Thoracic aorta (tissue), 2 donors: ENCODE results near the gene TIMP4. TPM values are rescaled to one million over a fixed set of nuclear protein-coding genes. Genes with fewer than 3 reads are reported as not detected.

Source experiments
- ATAC-seq: fragments of 150-250 bp; one replicate; pipeline ENCODE4 v1.8.0; 2017; ENCODE audit warnings: low read depth; ENCODE audit not compliant: insufficient number of reproducible peaks, low FRiP score
- DNase-seq: peaks from one replicate; pipeline ENCODE4 v3.0.0-alpha.2; 2020; ENCODE audit warnings: low spot score
- H3K27ac ChIP-seq, 2 donors: fragments of 200-600 bp; sonication (generic); 1 replicate in 1 of 2; 2 replicates in 1 of 2; pipeline ENCODE4 v1.5.1; 2016; ENCODE audit warnings: mild to moderate bottlenecking in 2 of 2, moderate library complexity in 2 of 2
- H3K27me3 ChIP-seq: fragments of 200-600 bp; sonication (generic); replicated peaks from 2 replicates; pipeline ENCODE4 v1.6.0; 2016; ENCODE audit warnings: mild to moderate bottlenecking; ENCODE audit not compliant: insufficient read depth
- H3K36me3 ChIP-seq: fragments of 200-600 bp; sonication (generic); one replicate; pipeline ENCODE4 v1.5.1; 2016
- H3K4me1 ChIP-seq, 2 donors: fragments of 200-600 bp; sonication (generic); 1 replicate in 1 of 2; 2 replicates in 1 of 2; pipeline versions ENCODE4 v1.5.1 to v1.6.0; 2016; ENCODE audit warnings: low read depth in 2 of 2, mild to moderate bottlenecking in 1 of 2; ENCODE audit not compliant: control insufficient read depth in 1 of 2
- H3K4me3 ChIP-seq: fragments of 200-600 bp; sonication (generic); 2 replicates; pipeline ENCODE4 v1.5.1; 2016; ENCODE audit warnings: mild to moderate bottlenecking
- H3K9me3 ChIP-seq: fragments of 200-600 bp; sonication (generic); 2 replicates; pipeline ENCODE4 v1.5.1; 2016
- total RNA-seq, 2 donors: library from RNA; depleted of rRNA; stranded (reverse); fragments of >200 nt; gene quantifications; one replicate each; pipeline versions ENCODE4 v1.1.0 to v1.2.3, GENCODE V29; 2016
- TF ChIP-seq, protein P1 (sequence below): fragments of 200-600 bp; sonication (generic); IDR thresholded peaks from one replicate; pipeline ENCODE4 v1.5.1; 2019; ENCODE audit warnings: antibody characterized with exemption

TIMP4 gene
- total RNA-seq, 2 donors from 2014 or later = 56.7 to 73.9 TPM

DNA sequence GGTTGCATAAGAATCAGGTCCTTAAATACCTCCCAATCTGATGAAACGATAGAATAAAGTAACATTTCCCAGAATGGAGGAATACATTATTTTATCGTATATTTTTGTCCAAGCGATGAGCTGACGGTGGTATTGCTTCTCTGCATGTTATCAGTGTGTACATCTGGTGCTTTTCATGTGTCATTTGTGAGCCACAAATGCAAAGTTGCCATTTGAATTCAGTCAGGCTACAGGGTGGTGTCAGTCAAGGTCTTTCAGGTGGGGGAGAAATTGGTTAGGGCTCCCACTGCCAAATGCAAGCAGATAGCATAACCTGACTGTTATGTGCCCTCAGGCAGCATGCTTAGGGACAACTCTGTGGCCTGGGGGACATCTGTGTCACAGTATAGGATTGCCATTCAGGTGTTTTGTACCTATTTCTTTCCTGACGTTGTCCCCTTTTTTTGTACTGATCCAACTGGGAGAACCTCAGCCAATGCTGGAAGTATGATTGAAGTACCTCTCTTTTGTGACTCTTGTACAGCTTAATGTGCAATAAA is 26.5 kb upstream of the TIMP4 start:
- H3K27me3 ChIP-seq = no peaks in the 10 kb centered on the region
- no peak overlapping the region for H3K27ac ChIP-seq
- DNase-seq = no peak
- H3K9me3 ChIP-seq = no peaks in the 10 kb centered on the region
- TF ChIP-seq, protein P1, sequence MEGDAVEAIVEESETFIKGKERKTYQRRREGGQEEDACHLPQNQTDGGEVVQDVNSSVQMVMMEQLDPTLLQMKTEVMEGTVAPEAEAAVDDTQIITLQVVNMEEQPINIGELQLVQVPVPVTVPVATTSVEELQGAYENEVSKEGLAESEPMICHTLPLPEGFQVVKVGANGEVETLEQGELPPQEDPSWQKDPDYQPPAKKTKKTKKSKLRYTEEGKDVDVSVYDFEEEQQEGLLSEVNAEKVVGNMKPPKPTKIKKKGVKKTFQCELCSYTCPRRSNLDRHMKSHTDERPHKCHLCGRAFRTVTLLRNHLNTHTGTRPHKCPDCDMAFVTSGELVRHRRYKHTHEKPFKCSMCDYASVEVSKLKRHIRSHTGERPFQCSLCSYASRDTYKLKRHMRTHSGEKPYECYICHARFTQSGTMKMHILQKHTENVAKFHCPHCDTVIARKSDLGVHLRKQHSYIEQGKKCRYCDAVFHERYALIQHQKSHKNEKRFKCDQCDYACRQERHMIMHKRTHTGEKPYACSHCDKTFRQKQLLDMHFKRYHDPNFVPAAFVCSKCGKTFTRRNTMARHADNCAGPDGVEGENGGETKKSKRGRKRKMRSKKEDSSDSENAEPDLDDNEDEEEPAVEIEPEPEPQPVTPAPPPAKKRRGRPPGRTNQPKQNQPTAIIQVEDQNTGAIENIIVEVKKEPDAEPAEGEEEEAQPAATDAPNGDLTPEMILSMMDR = no peak
- no peaks in the 10 kb centered on the region for H3K36me3 ChIP-seq
- no peak for ATAC-seq
- no peak overlapping the region for H3K4me3 ChIP-seq
- H3K4me1 ChIP-seq = peaks cover 29 to 42% of the 10 kb centered on the region in 2 donors

DNA sequence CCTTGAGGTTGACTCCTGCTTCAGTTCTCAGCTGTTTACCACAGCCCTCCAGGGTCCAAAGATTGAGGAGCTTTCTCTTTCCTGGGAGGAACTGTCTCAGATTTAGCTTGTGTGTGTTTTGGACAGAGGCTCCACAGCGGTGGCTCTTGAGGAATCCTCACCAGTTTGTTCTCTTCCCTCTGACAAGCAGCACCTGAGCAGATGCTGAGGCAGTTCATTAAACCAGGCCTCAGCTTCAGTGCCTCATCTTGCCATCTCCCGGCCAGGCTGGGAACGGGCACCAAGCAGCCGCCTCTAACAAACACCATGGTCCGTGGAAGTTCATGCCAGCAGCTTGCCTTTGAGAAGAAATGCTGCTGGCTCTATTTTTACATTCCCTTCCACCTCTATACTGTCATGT is 25.8 kb upstream of the TIMP4 start:
- Histone ChIP-seq H3K36me3 (no peaks in the 10 kb centered on the region), H3K9me3 (no peaks in the 10 kb centered on the region), H3K4me3 (no peak overlapping the region), H3K27ac (no peak overlapping the region), H3K27me3 (no peaks in the 10 kb centered on the region), H3K4me1 (peaks cover 35 to 45% of the 10 kb centered on the region in 2 donors)
- TF ChIP-seq, protein P1 = no peak
- no peak for DNase-seq
- no peak for ATAC-seq

DNA sequence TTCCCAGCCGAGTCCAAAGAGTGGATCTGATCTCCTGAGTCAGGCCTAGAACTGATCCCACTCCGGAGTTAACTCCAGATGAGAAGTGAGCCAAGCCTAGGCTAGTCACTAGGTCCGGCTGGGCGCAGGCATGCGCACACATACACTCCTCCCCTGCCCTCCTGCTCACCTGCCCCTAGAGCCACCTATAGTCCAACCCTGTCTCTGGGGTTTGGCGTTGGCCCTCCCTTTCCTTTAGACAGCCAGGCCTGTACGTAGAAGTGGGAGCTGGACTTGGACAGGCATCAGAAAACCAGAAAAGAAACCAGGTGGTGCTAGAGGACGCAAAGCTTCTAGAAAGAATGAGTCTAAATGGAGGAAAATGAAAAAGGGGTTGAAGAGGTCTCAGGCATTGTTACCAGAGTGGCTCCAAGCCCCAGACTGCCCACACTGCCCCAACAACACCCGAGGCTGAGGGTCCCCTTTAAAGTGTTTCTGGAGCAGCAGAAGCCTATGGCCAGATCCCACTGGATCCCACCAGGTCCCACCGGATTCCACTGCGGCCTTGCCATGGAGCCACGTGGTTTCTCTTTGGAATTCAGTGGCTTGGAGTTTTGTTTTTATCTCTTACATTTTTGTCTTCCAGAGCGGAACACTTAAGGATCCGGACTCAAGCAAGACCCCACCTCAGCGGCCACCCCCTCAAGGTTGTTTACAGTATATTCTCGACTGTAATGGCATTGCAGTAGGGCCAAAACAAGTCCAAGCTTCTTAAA is 24.2 kb upstream of the TIMP4 start:
- Histone ChIP-seq H3K36me3 (no peaks in the 10 kb centered on the region), H3K27ac (no peak overlapping the region), H3K9me3 (no peaks in the 10 kb centered on the region), H3K27me3 (no peaks in the 10 kb centered on the region), H3K4me1 (peaks cover 28 to 43% of the 10 kb centered on the region in 2 donors), H3K4me3 (no peak overlapping the region)
- ATAC-seq (no peak), DNase-seq (no peak)
- TF ChIP-seq, protein P1 = no peak

DNA sequence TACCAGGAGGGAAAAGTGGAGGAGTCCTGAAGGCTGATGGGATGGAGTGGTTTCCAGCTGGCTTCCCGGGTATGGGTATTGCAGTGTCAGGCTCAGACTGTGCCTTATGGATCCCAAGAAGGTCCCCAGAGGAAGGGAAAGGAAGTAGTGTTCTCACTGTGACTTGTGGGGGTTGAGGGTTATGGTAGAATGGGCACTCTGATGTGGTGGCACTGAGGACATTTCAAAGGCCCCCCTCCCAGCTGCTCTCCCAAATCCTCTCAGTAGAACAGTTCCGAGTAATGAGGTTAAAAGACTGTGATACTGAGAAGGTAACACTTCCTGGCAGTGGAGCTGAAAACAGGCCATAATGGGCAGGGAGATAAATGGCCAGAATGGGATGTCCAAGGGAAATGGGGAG is 23.1 kb upstream of the TIMP4 start:
- H3K27ac ChIP-seq = no peak overlapping the region
- DNase-seq = no peak
- H3K4me3 ChIP-seq = no peak overlapping the region
- no peaks in the 10 kb centered on the region for H3K27me3 ChIP-seq
- TF ChIP-seq, protein P1 = no peak
- H3K9me3 ChIP-seq = no peaks in the 10 kb centered on the region
- H3K4me1 ChIP-seq = peaks cover 26 to 41% of the 10 kb centered on the region in 2 donors
- ATAC-seq = no peak
- no peaks in the 10 kb centered on the region for H3K36me3 ChIP-seq

DNA sequence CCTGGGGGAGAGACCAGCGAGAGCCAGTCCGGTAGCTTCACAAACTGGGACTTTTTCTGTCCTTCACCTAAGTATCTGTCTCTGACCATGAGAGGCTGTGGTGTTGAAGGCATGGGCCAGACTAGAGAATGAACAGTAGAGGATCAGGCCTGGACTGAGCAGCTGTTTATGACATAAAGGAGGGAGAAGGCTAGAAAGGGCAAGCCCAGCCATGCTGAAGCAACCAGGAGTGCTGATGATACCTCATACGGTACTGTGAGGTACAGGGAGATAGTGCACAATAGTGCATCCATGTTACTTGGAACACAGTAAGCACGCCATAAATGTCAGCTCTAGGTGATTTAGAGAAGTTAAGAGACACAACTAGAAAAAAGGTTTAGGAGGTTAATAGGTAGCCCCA is 22.6 kb upstream of the TIMP4 start:
- Histone ChIP-seq H3K4me1 (peaks cover 25 to 36% of the 10 kb centered on the region in 2 donors), H3K9me3 (no peaks in the 10 kb centered on the region), H3K27me3 (no peaks in the 10 kb centered on the region), H3K36me3 (no peaks in the 10 kb centered on the region), H3K4me3 (no peak overlapping the region), H3K27ac (no peak overlapping the region)
- DNase-seq (no peak), ATAC-seq (no peak)
- TF ChIP-seq, protein P1 = no peak
